HUES6 (cell line): ENCODE results near the gene STEAP1.
"Not testable (repeated sequence)": the region's sequence is repeated elsewhere in the genome, so short reads cannot be mapped to it uniquely, and the experiment has no call there.

Source experiments
- H3K27ac ChIP-seq: 2 replicates; pipeline ENCODE4 v1.7.0; 2013; ENCODE audit warnings: low read depth, mild to moderate bottlenecking, low read length, inconsistent platforms
- H3K27me3 ChIP-seq: 2 replicates; pipeline ENCODE4 v1.6.1; 2013; ENCODE audit warnings: low read length; ENCODE audit not compliant: control insufficient read depth, insufficient read depth
- H3K36me3 ChIP-seq: 2 replicates; pipeline ENCODE4 v1.6.1; 2013; ENCODE audit warnings: low read length; ENCODE audit not compliant: control insufficient read depth, insufficient read depth
- H3K4me1 ChIP-seq: 2 replicates; pipeline ENCODE4 v1.6.1; 2013; ENCODE audit warnings: low read length; ENCODE audit not compliant: control insufficient read depth, insufficient read depth
- H3K4me3 ChIP-seq: 2 replicates; pipeline ENCODE4 v1.5.1; 2013; ENCODE audit warnings: low read depth, low read length
- H3K9ac ChIP-seq: one replicate; pipeline ENCODE4 v1.6.1; 2013; ENCODE audit warnings: mild to moderate bottlenecking, low read length
- H3K9me3 ChIP-seq: 2 replicates; pipeline ENCODE4 v1.6.1; 2013; ENCODE audit warnings: low read depth, low read length; ENCODE audit not compliant: control insufficient read depth, insufficient read depth

STEAP1 gene

GRCh38 chr7:90155206-90155605, 937 bp downstream of the STEAP1 start:
- no peaks in the 10 kb centered on the region; the same call in 1 of the 2 replicates for H3K4me1 ChIP-seq
- peaks cover 14% of the 10 kb centered on the region for H3K27me3 ChIP-seq
- H3K4me3 ChIP-seq: no peak overlapping the region
- no peaks in the 10 kb centered on the region for H3K36me3 ChIP-seq
- H3K9ac ChIP-seq: no peak overlapping the region
- H3K9me3 ChIP-seq: no peaks in the 10 kb centered on the region
- H3K27ac ChIP-seq: no peak overlapping the region

- H3K27ac ChIP-seq, H3K9me3 ChIP-seq, H3K4me1 ChIP-seq, H3K9ac ChIP-seq, H3K4me3 ChIP-seq, H3K36me3 ChIP-seq: not testable (repeated sequence)
- H3K27me3 ChIP-seq: peaks cover 14% of the 10 kb centered on the region
Observed at GRCh38 chr7:90157331-90157730, 3.1 kb downstream of the STEAP1 start.

GRCh38 chr7:90157761-90158350, 3.6 kb downstream of the STEAP1 start:
- H3K9me3 ChIP-seq, H3K4me1 ChIP-seq, H3K27ac ChIP-seq, H3K36me3 ChIP-seq, H3K4me3 ChIP-seq, H3K9ac ChIP-seq: not testable (repeated sequence)
- H3K27me3 ChIP-seq: peaks cover 14% of the 10 kb centered on the region

GRCh38 chr7:90163534-90163933, 9.3 kb downstream of the STEAP1 start:
- no peak overlapping the region for H3K27ac ChIP-seq
- H3K27me3 ChIP-seq: no peaks in the 10 kb centered on the region
- no peak overlapping the region for H3K9ac ChIP-seq
- no peaks in the 10 kb centered on the region for H3K9me3 ChIP-seq
- no peaks in the 10 kb centered on the region for H3K36me3 ChIP-seq
- no peaks in the 10 kb centered on the region for H3K4me1 ChIP-seq
- H3K4me3 ChIP-seq: no peak overlapping the region

GRCh38 chr7:90165724-90166123, 11.5 kb downstream of the STEAP1 start:
- no peaks in the 10 kb centered on the region for H3K9me3 ChIP-seq
- H3K4me1 ChIP-seq: no peaks in the 10 kb centered on the region
- no peak overlapping the region for H3K4me3 ChIP-seq
- no peak overlapping the region for H3K27ac ChIP-seq
- no peak overlapping the region for H3K9ac ChIP-seq
- H3K36me3 ChIP-seq: no peaks in the 10 kb centered on the region
- H3K27me3 ChIP-seq: no peaks in the 10 kb centered on the region

- H3K4me3 ChIP-seq: no peak overlapping the region
- no peaks in the 10 kb centered on the region for H3K36me3 ChIP-seq
- no peaks in the 10 kb centered on the region for H3K27me3 ChIP-seq
- H3K27ac ChIP-seq: no peak overlapping the region
- H3K9ac ChIP-seq: no peak overlapping the region
- H3K9me3 ChIP-seq: no peaks in the 10 kb centered on the region
- H3K4me1 ChIP-seq: no peaks in the 10 kb centered on the region
Observed at GRCh38 chr7:90166153-90166552, 11.9 kb downstream of the STEAP1 start.

GRCh38 chr7:90167361-90167760, 13.1 kb downstream of the STEAP1 start:
- H3K9me3 ChIP-seq: no peaks in the 10 kb centered on the region
- H3K9ac ChIP-seq: no peak overlapping the region
- H3K4me1 ChIP-seq: no peaks in the 10 kb centered on the region
- H3K27ac ChIP-seq: no peak overlapping the region
- no peaks in the 10 kb centered on the region for H3K27me3 ChIP-seq
- H3K36me3 ChIP-seq: no peaks in the 10 kb centered on the region
- no peak overlapping the region for H3K4me3 ChIP-seq

- Histone ChIP-seq H3K36me3 (no peaks in the 10 kb centered on the region), H3K9me3 (no peaks in the 10 kb centered on the region), H3K27ac (no peak overlapping the region), H3K9ac (no peak overlapping the region), H3K4me1 (no peaks in the 10 kb centered on the region), H3K27me3 (no peaks in the 10 kb centered on the region), H3K4me3 (no peak overlapping the region)
Observed at GRCh38 chr7:90169891-90170290, 15.6 kb downstream of the STEAP1 start.

- H3K9me3 ChIP-seq: peaks cover 11% of the 10 kb centered on the region; the same call in 1 of the 2 replicates
- no peaks in the 10 kb centered on the region for H3K36me3 ChIP-seq
- H3K9ac ChIP-seq: no peak overlapping the region
- no peak overlapping the region for H3K4me3 ChIP-seq
- no peaks in the 10 kb centered on the region for H3K27me3 ChIP-seq
- no peaks in the 10 kb centered on the region for H3K4me1 ChIP-seq
- no peak overlapping the region for H3K27ac ChIP-seq
Observed at GRCh38 chr7:90172121-90172520, 17.9 kb downstream of the STEAP1 start.

- Histone ChIP-seq H3K27me3 (no peaks in the 10 kb centered on the region), H3K4me1 (no peaks in the 10 kb centered on the region), H3K27ac (no peak overlapping the region), H3K4me3 (no peak overlapping the region), H3K9ac (no peak overlapping the region), H3K36me3 (no peaks in the 10 kb centered on the region), H3K9me3 (peaks cover 11% of the 10 kb centered on the region; the same call in 1 of the 2 replicates)
Observed at GRCh38 chr7:90172624-90173023, 18.4 kb downstream of the STEAP1 start.

- H3K36me3 ChIP-seq: no peaks in the 10 kb centered on the region
- H3K4me3 ChIP-seq: no peak overlapping the region
- H3K9ac ChIP-seq: no peak overlapping the region
- peaks cover 11% of the 10 kb centered on the region; the same call in 1 of the 2 replicates for H3K9me3 ChIP-seq
- H3K4me1 ChIP-seq: no peaks in the 10 kb centered on the region
- no peak overlapping the region for H3K27ac ChIP-seq
- H3K27me3 ChIP-seq: no peaks in the 10 kb centered on the region
Observed at GRCh38 chr7:90173127-90173844, 19.0 kb downstream of the STEAP1 start.
